GM21786 (cell line): ENCODE data around the gene RAD51D.
"Not testable (repeated sequence)": the region's sequence is repeated elsewhere in the genome, so short reads cannot be mapped to it uniquely, and the experiment has no call there.

Source experiments
- ATAC-seq: cut with Tn5 transposase; IDR thresholded peaks from one replicate; pipeline ENCODE4 v1.9.1; 2021; ENCODE audit not compliant: unreplicated experiment

The RAD51D gene

GRCh38 chr17:35073183-35073790, 46.4 kb downstream of the RAD51D start:
- ATAC-seq, result no peak

- no peak for ATAC-seq
Observed at GRCh38 chr17:35069311-35069710, 50.3 kb downstream of the RAD51D start.

- no peak for ATAC-seq
Observed at GRCh38 chr17:35068249-35068648, 51.4 kb downstream of the RAD51D start.

GRCh38 chr17:35065880-35066279, 53.8 kb downstream of the RAD51D start:
- ATAC-seq, result no peak

GRCh38 chr17:35064516-35065215, 55.0 kb downstream of the RAD51D start:
- ATAC-seq, result no peak

GRCh38 chr17:35063514-35064223, 56.0 kb downstream of the RAD51D start, which contains the start of gene RFFL:
Gene RFFL, minus strand, starts transcription at chr17:35063707. Its CDS starts 37,154 bp downstream, at chr17:35026553.
- peak; percentile 91 for ATAC-seq

GRCh38 chr17:35062308-35062707, 57.4 kb downstream of the RAD51D start:
- no peak for ATAC-seq

GRCh38 chr17:35057332-35057915, 62.2 kb downstream of the RAD51D start:
- ATAC-seq, result no peak

GRCh38 chr17:35056013-35056412, 63.6 kb downstream of the RAD51D start:
- ATAC-seq, result no peak

GRCh38 chr17:35053204-35053603, 66.5 kb downstream of the RAD51D start:
- ATAC-seq, result no peak

- no peak for ATAC-seq
Observed at GRCh38 chr17:35052780-35053179, 66.9 kb downstream of the RAD51D start.

- no peak for ATAC-seq
Observed at GRCh38 chr17:35052241-35052610, 67.4 kb downstream of the RAD51D start.

GRCh38 chr17:35051579-35052240, 68.0 kb downstream of the RAD51D start:
- peak; percentile 39 for ATAC-seq

- peak; percentile 63 for ATAC-seq
Observed at GRCh38 chr17:35051183-35051578, 68.5 kb downstream of the RAD51D start.

- ATAC-seq, result no peak
Observed at GRCh38 chr17:35050170-35050569, 69.5 kb downstream of the RAD51D start.

GRCh38 chr17:35048685-35049379, 70.8 kb downstream of the RAD51D start:
- ATAC-seq, result no peak

- peak; percentile 47 for ATAC-seq
Observed at GRCh38 chr17:35046740-35047283, 72.8 kb downstream of the RAD51D start.

- ATAC-seq, result no peak
Observed at GRCh38 chr17:35046245-35046644, 73.4 kb downstream of the RAD51D start.

- not testable (repeated sequence) for ATAC-seq
Observed at GRCh38 chr17:35045458-35045979, 74.1 kb downstream of the RAD51D start.

- ATAC-seq, result no peak
Observed at GRCh38 chr17:35044181-35044580, 75.5 kb downstream of the RAD51D start.
